B cell (primary cell): Measurements from ENCODE around the gene UBAC2. TPM values are rescaled to one million over a fixed set of nuclear protein-coding genes. Genes with fewer than 3 reads are reported as not detected.

ENCODE experiments used
- ATAC-seq: fragments of 200-7000 bp; cut with Tn5 transposase; one replicate; pipeline ENCODE4 v1.10.0; 2021; ENCODE audit warnings: low read depth, mild to moderate bottlenecking, moderate number of reproducible peaks, moderate library complexity
- CTCF ChIA-PET: fragments of 350-600 bp; sonication (Branson Sonifier 250); formaldehyde crosslinking; loops from one replicate; lab custom pipeline; 2021; ENCODE audit warnings: antibody characterized with exemption, inconsistent platforms; lab: Charles Lee
- POLR2A ChIA-PET: fragments of 350-600 bp; sonication (Branson Sonifier 250); formaldehyde crosslinking; loops from one replicate; lab custom pipeline; 2021; ENCODE audit warnings: antibody characterized with exemption; lab: Charles Lee
- DNase-seq: peaks from one replicate; pipeline ENCODE4 v3.0.0; 2013
- H2AFZ ChIP-seq: 2 replicates; pipeline ENCODE4 v1.6.1; 2012; ENCODE audit warnings: mild to moderate bottlenecking, low read depth, low read length; ENCODE audit not compliant: insufficient read depth, poor library complexity, severe bottlenecking
- H3K27ac ChIP-seq, 2 donors: 1 replicate in 1 of 2; 2 replicates in 1 of 2; pipeline ENCODE4 v1.5.1; 2012 to 2013; ENCODE audit warnings: low read length in 2 of 2, mild to moderate bottlenecking in 2 of 2, moderate library complexity in 1 of 2
- H3K27me3 ChIP-seq, 4 experiments: fragments of 200-600 bp in 1 of 4; sonication (generic) in 1 of 4; replicated peaks in 1 of 4; 1 replicate in 2 of 4; 2 replicates in 2 of 4; pipeline versions ENCODE4 v1.6.1 to v1.7.0; 2013 to 2016; ENCODE audit warnings: low read length in 3 of 4, mild to moderate bottlenecking in 2 of 4, mixed read lengths in 1 of 4, moderate library complexity in 1 of 4; ENCODE audit not compliant: insufficient read depth in 4 of 4, control insufficient read depth in 3 of 4; ENCODE audit errors: control extremely low read depth in 1 of 4
- H3K36me3 ChIP-seq, 2 experiments: replicated peaks in 1 of 2; 1 replicate in 1 of 2; 2 replicates in 1 of 2; pipeline versions ENCODE4 v1.6.1 to v1.7.1; 2013; ENCODE audit warnings: low read length in 1 of 2; ENCODE audit not compliant: insufficient read depth in 2 of 2, control insufficient read depth in 1 of 2; ENCODE audit errors: control extremely low read depth in 1 of 2, extremely low read depth in 1 of 2
- H3K4me1 ChIP-seq, 2 donors: fragments of 200-600 bp in 1 of 2; sonication (generic) in 1 of 2; 1 replicate in 1 of 2; 2 replicates in 1 of 2; pipeline versions ENCODE4 v1.5.1 to v1.6.1; 2013 to 2017; ENCODE audit warnings: low read length in 2 of 2; ENCODE audit not compliant: control insufficient read depth in 2 of 2, insufficient read depth in 2 of 2
- H3K4me2 ChIP-seq: replicated peaks from 2 replicates; pipeline ENCODE3; 2012; ENCODE audit warnings: mild to moderate bottlenecking, low read depth, low read length; ENCODE audit not compliant: poor library complexity, severe bottlenecking
- H3K4me3 ChIP-seq, 5 experiments: fragments of 200-600 bp in 1 of 5; sonication (generic) in 1 of 5; 1 replicate in 3 of 5; 2 replicates in 2 of 5; pipeline versions ENCODE4 v1.5.1 to v1.7.0; 2011 to 2016; ENCODE audit warnings: low read length in 4 of 5, mild to moderate bottlenecking in 4 of 5, low read depth in 2 of 5, control low read depth in 1 of 5, moderate library complexity in 1 of 5; ENCODE audit not compliant: insufficient read depth in 1 of 5; ENCODE audit errors: control extremely low read depth in 1 of 5, extremely low read depth in 1 of 5
- H3K79me2 ChIP-seq: fragments of 200-600 bp; sonication (generic); one replicate; pipeline ENCODE4 v1.6.0; 2016; ENCODE audit warnings: low read length; ENCODE audit not compliant: control insufficient read depth, insufficient read depth
- H3K9ac ChIP-seq: fragments of 200-600 bp; sonication (generic); 2 replicates; pipeline ENCODE4 v1.6.1; 2017; ENCODE audit warnings: mild to moderate bottlenecking, low read length, moderate library complexity
- H3K9me3 ChIP-seq, 3 donors: one replicate each; pipeline versions ENCODE4 v1.6.1 to v1.7.1; 2013; ENCODE audit warnings: low read length in 2 of 3; ENCODE audit not compliant: control insufficient read depth in 2 of 3, insufficient read depth in 1 of 3; ENCODE audit errors: control extremely low read depth in 1 of 3
- H4K20me1 ChIP-seq: 2 replicates; pipeline ENCODE4 v1.6.0; 2012; ENCODE audit warnings: mild to moderate bottlenecking, low read length; ENCODE audit not compliant: insufficient read depth, control insufficient read depth, poor library complexity, severe bottlenecking
- H3K27ac Mint-ChIP-seq: one replicate; pipeline ENCODE4 v1.8.0; 2021; ENCODE audit warnings: mixed read lengths
- H3K27me3 Mint-ChIP-seq: one replicate; pipeline ENCODE4 v1.8.0; 2021; ENCODE audit warnings: mixed read lengths
- H3K4me1 Mint-ChIP-seq: one replicate; pipeline ENCODE4 v1.8.0; 2021; ENCODE audit warnings: mixed read lengths
- H3K4me3 Mint-ChIP-seq: one replicate; pipeline ENCODE4 v1.8.0; 2021; ENCODE audit warnings: mixed read lengths
- H3K9me3 Mint-ChIP-seq: one replicate; pipeline ENCODE4 v1.8.0; 2022; ENCODE audit warnings: mixed read lengths; ENCODE audit not compliant: insufficient read depth
- CTCF ChIP-seq: fragments of 200-600 bp; IDR thresholded peaks from one replicate; pipeline ENCODE4 v1.8.0; 2022; ENCODE audit warnings: antibody characterized with exemption, mild to moderate bottlenecking
- EZH2 ChIP-seq: IDR thresholded peaks from 2 replicates; pipeline ENCODE4 v1.6.1; 2012; ENCODE audit warnings: borderline replicate concordance, low read depth, mild to moderate bottlenecking, moderate library complexity, low read length; ENCODE audit not compliant: insufficient read depth, poor library complexity, severe bottlenecking
- WGBS: methylation state at CpG from one replicate; pipeline ENCODE4 v1.1.5; 2013; ENCODE audit warnings: missing lambda C conversion rate; ENCODE audit not compliant: insufficient coverage; 5-methylcytosine and 5-hydroxymethylcytosine counted together
- intact Hi-C: fragments of 100-400 bp; cut with micrococcal nuclease; formaldehyde crosslinking; loops from one replicate; pipeline ENCODE4 v1.10.0; 2022
- polyA plus RNA-seq: library from polyadenylated mRNA; depleted of rRNA; stranded (reverse); fragments of >200 nt; gene quantifications from 2 replicates; pipeline ENCODE4 v1.2.3, GENCODE V29; 2012
- total RNA-seq, 2 donors: library from RNA; stranded (reverse); fragments of 120-200 nt in 1 of 2; gene quantifications; 1 replicate in 1 of 2; 2 replicates in 1 of 2; pipeline versions ENCODE4 v1.2.3 to v1.2.4, GENCODE V29; 2013 to 2022

UBAC2 gene
- total and polyA plus RNA-seq, 2 donors (not counting 1 experiment from before 2014, with no cell fraction given): 56.3 to 60.8 TPM

- H4K20me1 ChIP-seq: no peaks in the 10 kb centered on the region
- H3K4me2 ChIP-seq: no peak overlapping the region
- Mint-ChIP-seq H3K4me1 (peaks cover 41% of the 10 kb centered on the region), H3K9me3 (no peaks in the 10 kb centered on the region), H3K27ac (no peak overlapping the region), H3K4me3 (no peak overlapping the region), H3K27me3 (no peaks in the 10 kb centered on the region)
- ChIA-PET POLR2A (no interaction called here), CTCF (interaction anchor here (0.6 to 3.7 kb wide), 6 partner anchors 23 to 107 kb away, joined by 3 to 11 read pairs (median 4); no protein-coding TSS in a partner anchor)
- H3K79me2 ChIP-seq: peaks cover 32% of the 10 kb centered on the region
- ATAC-seq (no peak), DNase-seq (no peak)
- peaks cover 22% of the 10 kb centered on the region in 2 donors for H3K4me1 ChIP-seq
- H3K4me3 ChIP-seq: no peak overlapping the region
- intact Hi-C loops: no loop called here
- H3K9me3 ChIP-seq: peaks cover 0 to 2% (median 0%) of the 10 kb centered on the region in 3 donors
- H3K9ac ChIP-seq: no peak overlapping the region
- H3K27me3 ChIP-seq: no peaks in the 10 kb centered on the region
- 100% methylated on average over 1 of the region's 1 CpG for WGBS
- H2AFZ ChIP-seq: no peak overlapping the region
- no peak for TF ChIP-seq CTCF
- no peak for TF ChIP-seq EZH2
- H3K36me3 ChIP-seq: peaks cover 18 to 20% of the 10 kb centered on the region in 2 experiments
- H3K27ac ChIP-seq: no peak overlapping the region
Measured at GRCh38 chr13:99329477-99329876, 128.8 kb downstream of the UBAC2 start.

- Histone ChIP-seq H3K9ac (no peak overlapping the region), H2AFZ (no peak overlapping the region), H3K27ac (no peak overlapping the region), H3K27me3 (no peaks in the 10 kb centered on the region), H3K4me1 (peaks cover 21 to 30% of the 10 kb centered on the region in 2 donors), H3K9me3 (peaks cover 0 to 2% (median 0%) of the 10 kb centered on the region in 3 donors), H3K4me3 (no peak overlapping the region), H3K79me2 (peaks cover 29% of the 10 kb centered on the region), H4K20me1 (no peaks in the 10 kb centered on the region), H3K36me3 (peaks cover 18% of the 10 kb centered on the region in 2 experiments), H3K4me2 (no peak overlapping the region)
- POLR2A ChIA-PET: interaction anchor here (0.6 kb wide), 1 partner anchor 16 kb away, joined by 4 read pairs; no protein-coding TSS in a partner anchor
- ATAC-seq (no peak), DNase-seq (no peak)
- Mint-ChIP-seq H3K4me1 (peaks cover 44% of the 10 kb centered on the region), H3K4me3 (no peak overlapping the region), H3K9me3 (no peaks in the 10 kb centered on the region), H3K27ac (no peak overlapping the region), H3K27me3 (no peaks in the 10 kb centered on the region)
- intact Hi-C loops: no loop called here
- 100% methylated on average over 1 of the region's 6 CpGs for WGBS
- no peak for TF ChIP-seq CTCF
- TF ChIP-seq EZH2: no peak
- CTCF ChIA-PET: interaction anchor here (0.7 to 3.7 kb wide), 6 partner anchors 9 to 105 kb away, joined by 3 to 11 read pairs (median 4); no protein-coding TSS in a partner anchor
Measured at GRCh38 chr13:99330942-99331341, 130.3 kb downstream of the UBAC2 start.
